D341Med (cell line): ENCODE data around the gene SMARCD1.
A peak's percentile ranks its signal among the peaks of the same experiment; 100 is the strongest.
"Not testable (repeated sequence)": the region's sequence is repeated elsewhere in the genome, so short reads cannot be mapped to it uniquely, and the experiment has no call there.

Experiments used
- DNase-seq: peaks from one replicate; pipeline ENCODE4 v3.0.0; 2012; ENCODE audit warnings: low spot score

The SMARCD1 gene

DNA sequence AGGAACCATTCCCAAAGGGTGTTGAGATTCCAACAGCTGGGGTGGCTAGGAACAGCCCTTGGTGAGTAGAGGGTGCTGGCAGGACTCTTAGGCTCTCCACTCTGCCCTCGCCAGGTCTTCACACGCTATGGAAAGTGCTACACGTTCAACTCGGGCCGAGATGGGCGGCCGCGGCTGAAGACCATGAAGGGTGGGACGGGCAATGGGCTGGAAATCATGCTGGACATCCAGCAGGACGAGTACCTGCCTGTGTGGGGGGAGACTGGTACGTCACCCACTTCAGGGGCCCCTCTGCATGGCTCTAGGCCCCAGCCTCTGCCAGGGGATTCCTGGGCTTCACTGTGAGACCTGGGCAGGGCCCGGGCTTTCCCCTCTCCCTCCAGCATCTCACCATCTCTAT is 8.0 kb upstream of the SMARCD1 start:
- DNase-seq, result no peak

- DNase-seq, result no peak
Measured at GRCh38 chr12:50078281-50078680, 6.9 kb upstream of the SMARCD1 start.

- no peak for DNase-seq
Measured at GRCh38 chr12:50079771-50080170, 5.4 kb upstream of the SMARCD1 start.

DNA sequence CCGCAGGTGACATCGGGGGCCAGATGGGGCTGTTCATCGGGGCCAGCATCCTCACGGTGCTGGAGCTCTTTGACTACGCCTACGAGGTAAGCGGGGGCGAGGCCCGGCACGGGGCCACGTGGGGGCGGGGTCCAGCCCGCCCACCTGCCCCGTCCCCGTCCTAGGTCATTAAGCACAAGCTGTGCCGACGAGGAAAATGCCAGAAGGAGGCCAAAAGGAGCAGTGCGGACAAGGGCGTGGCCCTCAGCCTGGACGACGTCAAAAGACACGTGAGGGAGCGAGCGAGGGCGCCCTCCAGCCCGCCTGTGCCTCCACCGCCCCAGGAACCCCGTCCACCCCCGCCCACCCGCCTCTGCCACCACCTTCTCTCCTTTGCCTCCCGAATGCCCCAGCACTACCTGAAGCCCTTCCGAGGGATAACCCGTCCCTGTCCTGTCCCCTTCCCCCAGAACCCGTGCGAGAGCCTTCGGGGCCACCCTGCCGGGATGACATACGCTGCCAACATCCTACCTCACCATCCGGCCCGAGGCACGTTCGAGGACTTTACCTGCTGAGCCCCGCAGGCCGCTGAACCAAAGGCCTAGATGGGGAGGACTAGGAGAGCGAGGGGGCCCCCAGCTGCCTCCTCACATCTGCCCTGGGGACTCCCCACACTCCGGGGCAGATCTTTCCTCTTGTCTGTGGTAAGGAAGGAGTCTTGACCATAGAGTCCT is 3.9 kb upstream of the SMARCD1 start:
- DNase-seq, result no peak

- no peak for DNase-seq
Measured at GRCh38 chr12:50082644-50083043, 2.5 kb upstream of the SMARCD1 start.

DNA sequence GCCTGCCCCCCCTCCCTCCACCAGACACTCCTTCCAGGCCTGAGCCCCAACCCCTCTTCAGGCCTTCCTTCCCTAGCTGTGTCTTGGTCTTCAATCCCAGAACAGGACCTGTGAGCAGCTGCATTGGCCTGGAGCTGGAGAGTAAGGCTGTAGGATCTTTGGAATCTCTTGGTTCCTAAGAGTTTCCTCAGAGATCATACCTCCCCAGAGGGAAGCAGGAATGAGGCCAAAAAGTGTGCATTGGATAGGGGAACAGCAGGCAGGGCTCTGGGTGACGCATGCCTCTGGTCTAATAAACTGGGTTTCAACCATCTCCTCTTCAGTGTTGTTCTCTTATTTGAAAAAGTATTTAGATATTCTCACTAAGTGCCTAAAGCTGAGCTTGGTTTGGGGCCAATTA is 1.8 kb upstream of the SMARCD1 start:
- no peak for DNase-seq

GRCh38 chr12:50084409-50084774 is 750 bp upstream of the SMARCD1 start:
- DNase-seq, result not testable (repeated sequence)

- DNase-seq, result no peak
Measured at GRCh38 chr12:50085615-50086072, 502 bp downstream of the SMARCD1 start.

DNA sequence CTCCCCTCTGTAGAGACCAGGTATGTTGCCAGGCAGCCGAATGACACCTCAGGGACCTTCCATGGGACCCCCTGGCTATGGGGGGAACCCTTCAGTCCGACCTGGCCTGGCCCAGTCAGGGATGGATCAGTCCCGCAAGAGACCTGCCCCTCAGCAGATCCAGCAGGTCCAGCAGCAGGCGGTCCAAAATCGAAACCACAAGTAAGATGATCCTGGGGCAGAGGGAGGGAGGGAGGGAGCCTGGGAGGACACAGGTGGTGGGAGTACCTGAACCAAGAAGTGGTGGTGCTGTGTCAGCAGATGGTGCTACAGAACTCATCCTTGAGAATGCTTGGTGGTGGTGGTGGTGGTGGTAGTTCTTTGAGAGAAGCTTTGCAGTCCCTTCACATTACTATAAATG is 1.0 kb downstream of the SMARCD1 start:
- no peak for DNase-seq

DNA sequence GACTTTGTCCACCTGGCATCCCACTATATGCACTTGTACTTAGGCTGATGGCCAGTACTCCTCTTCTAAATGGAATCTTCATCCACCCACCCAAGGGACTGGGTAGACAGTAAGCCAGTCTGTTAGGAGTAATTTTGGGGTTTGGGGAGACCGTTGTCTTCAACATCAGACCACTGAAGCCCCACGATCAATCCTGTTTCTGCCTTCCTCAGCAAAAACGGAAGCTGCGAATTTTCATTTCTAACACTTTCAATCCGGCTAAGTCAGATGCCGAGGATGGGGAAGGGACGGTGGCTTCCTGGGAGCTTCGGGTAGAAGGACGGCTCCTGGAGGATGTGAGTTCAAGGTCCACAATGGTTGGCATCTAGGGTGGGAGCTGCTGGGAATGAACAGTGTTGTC is 2.0 kb downstream of the SMARCD1 start:
- DNase-seq, result no peak

DNA sequence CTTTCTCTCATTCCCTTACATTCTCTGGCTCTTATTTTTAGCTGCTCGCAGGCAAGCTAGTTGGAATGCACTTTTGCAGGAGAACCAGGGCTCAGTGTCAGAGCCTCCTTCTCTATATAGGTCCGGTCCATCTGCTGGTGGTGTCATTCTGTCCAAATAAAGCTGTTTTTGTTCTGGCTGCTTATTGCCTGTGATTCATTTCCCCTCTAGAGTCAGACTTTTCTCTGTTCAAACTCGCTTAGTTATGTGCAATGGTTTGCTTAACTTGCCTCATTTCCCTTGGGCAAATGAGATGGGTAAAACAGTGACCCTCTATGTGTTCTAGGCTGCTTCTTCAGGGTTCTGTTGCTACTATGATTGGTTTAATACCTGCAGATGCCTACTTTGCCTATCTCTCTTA is 2.9 kb downstream of the SMARCD1 start:
- no peak for DNase-seq

- peak; percentile 61 for DNase-seq
Measured at GRCh38 chr12:50088577-50089335, 3.6 kb downstream of the SMARCD1 start.

GRCh38 chr12:50089730-50090129 is 4.6 kb downstream of the SMARCD1 start:
- no peak for DNase-seq

- no peak for DNase-seq
Measured at GRCh38 chr12:50090391-50090790, 5.2 kb downstream of the SMARCD1 start.

- no peak for DNase-seq
Measured at GRCh38 chr12:50097952-50098351, 12.8 kb downstream of the SMARCD1 start.

DNA sequence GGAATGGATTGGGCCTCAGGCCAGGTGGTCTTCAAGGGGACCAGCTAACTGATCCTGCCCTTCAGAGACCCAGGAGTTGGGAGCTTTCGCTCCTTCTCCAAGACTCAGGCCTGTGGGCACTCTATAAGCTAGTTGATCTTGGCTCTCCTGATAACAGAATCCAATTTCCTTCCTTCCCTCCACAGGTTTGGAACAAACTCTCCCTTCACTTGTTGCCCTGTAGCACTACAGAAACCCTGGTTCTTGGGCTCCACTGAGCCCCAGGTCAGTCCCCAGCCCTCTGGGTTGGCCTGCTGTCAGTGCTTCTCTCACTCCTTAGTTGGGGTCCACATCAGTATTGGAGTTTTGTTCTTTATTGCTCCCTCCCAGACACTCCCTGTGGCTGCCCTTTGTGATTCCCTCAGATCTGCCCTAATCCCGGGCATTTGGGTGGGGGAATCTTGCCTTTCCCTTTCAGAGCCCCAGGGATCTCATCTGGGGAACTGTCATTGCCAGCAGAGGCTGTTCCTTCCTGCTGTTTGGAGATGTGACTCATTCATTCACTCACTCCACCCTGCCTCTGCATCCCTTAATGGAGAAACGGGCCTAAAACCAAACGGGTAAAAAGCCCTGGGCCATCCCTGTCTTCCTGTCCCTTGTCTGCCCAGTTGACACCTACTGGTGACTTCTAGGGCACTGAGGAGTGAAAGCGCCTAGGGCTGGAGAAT is 14.3 kb downstream of the SMARCD1 start:
- DNase-seq, result no peak

DNA sequence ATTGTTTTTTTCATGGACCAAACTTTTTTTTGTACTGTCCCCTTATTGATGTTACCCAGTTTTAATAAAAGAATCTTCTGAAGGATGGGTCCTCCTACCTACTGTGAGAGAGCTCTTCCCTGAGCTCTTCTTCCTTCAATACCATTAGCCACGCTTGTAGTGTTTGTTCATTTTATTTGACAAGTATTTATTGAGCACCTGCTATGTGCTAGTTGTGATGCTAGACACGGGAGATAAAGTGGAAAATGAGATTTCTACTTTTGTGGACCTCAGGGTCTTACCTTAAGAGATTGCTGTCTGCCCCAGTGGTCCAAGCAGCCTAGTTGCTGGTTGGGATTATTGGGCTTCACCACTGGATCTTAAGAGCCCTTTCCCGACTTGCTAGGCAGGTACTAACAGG is 15.4 kb downstream of the SMARCD1 start:
- no peak for DNase-seq

DNA sequence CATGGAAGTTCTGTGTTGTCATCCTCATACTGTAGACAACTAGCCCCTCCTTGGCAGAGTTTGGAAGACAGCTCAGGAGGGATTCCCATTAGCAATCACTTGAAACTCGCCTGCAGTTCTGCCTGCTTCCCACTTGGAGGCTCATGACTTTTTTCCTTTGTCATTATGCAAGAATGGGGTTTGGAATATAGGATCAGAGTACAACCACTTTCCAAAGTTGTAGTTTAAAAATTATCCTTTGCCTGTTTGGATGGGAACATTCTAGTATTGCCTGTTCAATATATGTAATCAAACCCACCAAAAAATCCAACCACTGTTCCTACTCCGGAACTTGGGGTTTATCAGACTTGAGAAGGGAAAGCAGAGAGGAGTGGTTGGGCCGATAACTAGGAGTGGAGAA is 16.5 kb downstream of the SMARCD1 start:
- peak; percentile 68 for DNase-seq

- DNase-seq, result no peak
Measured at GRCh38 chr12:50102131-50102531, 17.0 kb downstream of the SMARCD1 start.

DNA sequence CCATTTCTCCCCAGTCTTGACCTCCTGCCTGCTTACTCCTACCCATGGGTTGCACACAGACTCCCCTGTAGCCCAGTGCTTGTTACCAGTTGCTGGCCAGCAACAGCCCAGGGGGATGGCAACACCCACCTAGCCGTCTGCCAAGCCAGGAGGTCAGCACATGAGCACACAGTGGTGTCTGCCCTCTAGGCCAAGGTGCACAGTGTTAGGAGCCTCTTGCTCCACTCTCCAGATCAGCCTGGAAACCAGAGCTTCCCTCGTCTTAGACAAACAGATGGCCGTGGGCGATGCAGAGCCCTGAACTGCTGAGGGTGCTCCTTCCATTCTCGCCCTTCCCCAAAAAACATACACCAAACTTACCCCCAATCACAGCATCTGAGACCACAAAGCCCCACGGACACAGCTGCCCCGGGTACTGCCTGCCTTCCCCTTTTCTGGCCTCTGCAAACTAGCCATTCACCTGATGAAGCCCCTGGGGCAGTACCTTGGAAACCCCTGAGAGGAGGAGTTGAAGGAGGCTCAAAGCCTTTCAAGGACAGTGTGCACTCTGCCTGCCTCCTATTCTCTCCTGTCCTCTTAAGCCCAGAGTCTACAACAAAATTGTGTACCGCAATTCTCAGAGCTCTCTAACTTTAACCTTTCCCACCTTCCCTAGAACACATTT is 17.6 kb downstream of the SMARCD1 start:
- no peak for DNase-seq

- DNase-seq, result no peak
Measured at GRCh38 chr12:50103351-50103750, 18.2 kb downstream of the SMARCD1 start.

DNA sequence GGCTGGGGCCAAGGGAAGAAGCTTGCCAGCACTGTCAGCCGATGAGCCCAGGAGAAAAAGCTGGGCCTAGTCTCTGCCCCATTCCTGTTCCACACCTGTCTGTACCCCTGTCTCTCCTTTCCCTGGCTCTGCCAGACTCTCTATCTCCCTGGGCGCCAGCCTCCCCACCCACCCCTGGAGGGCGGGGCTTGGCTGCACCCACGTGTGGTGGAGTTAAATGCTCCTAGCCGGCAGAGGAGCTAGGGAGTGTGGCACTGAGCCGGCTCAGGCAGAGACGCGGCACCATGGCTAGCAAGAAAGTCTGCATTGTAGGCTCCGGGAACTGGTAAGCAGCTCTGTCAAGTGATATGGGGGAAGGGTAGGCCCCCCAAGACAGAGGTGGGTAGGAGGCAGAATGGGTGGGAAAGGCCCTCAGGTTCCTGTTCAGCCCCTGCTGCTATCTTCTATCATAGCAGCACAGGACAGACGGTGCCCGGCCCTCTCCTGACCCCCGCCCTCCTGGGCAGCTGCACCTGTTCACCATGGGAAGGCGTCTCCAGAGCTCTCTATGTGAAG is 18.7 kb downstream of the SMARCD1 start, which contains the start of gene GPD1:
TSS of gene GPD1 (plus strand) at position 242 of the 555 bp plus-strand sequence. CDS start at position 285, 43 bp downstream.
- peak; percentile 91 for DNase-seq
